ENCODE data around the gene SRPX2. TPM values are rescaled to one million over a fixed set of nuclear protein-coding genes. Genes with fewer than 3 reads are reported as not detected.
A peak's percentile ranks its signal among the peaks of the same experiment; 100 is the strongest.

SRPX2 gene
- total and polyA plus RNA-seq, 2 of the 13 experiments (the other 11 are each of a cell fraction or from before 2014, with no cell fraction given): 1.5 to 6.7 TPM

GRCh38 chrX:100615005-100615404 is 29.0 kb upstream of the SRPX2 start:
- no peaks in the 10 kb centered on the region for H3K79me2 ChIP-seq (ENCODE audit: insufficient read depth, low read length)
- no peak overlapping the region for H3K9ac ChIP-seq (ENCODE audit: insufficient read depth, low read depth, low read length)
- intact Hi-C loops (cut with micrococcal nuclease; ENCODE audit: unreplicated experiment) (loop anchor here (2.0 kb wide), 1 partner anchor 102 kb away; no protein-coding TSS in a partner anchor), in situ Hi-C loops (cut with HindIII; ENCODE audit: extremely low pct_ligation_motif_present, low pct_unique_long_range_greater_than_20kb) (no loop called here)
- ChIA-PET CTCF (ENCODE audit: low intra/inter-chr PET ratio, low total read pairs) (interaction anchor here (1.0 kb wide), 1 partner anchor 154 kb away, joined by 6 read pairs; no protein-coding TSS in a partner anchor), POLR2A (interaction anchor here (1.2 kb wide), 2 partner anchors 21 to 34 kb away, joined by 4 to 11 read pairs; partner anchors contain the start of gene TSPAN6)
- TF ChIP-seq SMC3 (IDR thresholded peaks at IDR 0.05; ENCODE audit: low read length): peak; percentile 6; the same call in 1 of the 2 replicates
- TF ChIP-seq RELA (CRISPR knock-in tag; IDR thresholded peaks at IDR 0.05): no peak
- TF ChIP-seq STAG1 (CRISPR knock-in tag; IDR thresholded peaks at IDR 0.05): 0 out of 2 replicates have a peak, but pooled peaks have one; percentile 17
- TF ChIP-seq RERE (CRISPR knock-in tag; IDR thresholded peaks at IDR 0.05; ENCODE audit: low read depth): no peak
- peak; percentile 50 for TF ChIP-seq CTCF (CRISPR knock-in tag; IDR thresholded peaks at IDR 0.05)
- H3K36me3 ChIP-seq (replicated peaks in 1 of 2; ENCODE audit: control insufficient read depth in 1 of 2, insufficient read depth in 2 of 2, low read length in 2 of 2): no peaks in the 10 kb centered on the region
- H2AFZ ChIP-seq (ENCODE audit: low read length): no peak overlapping the region
- FAIRE-seq (peak; percentile 67), ATAC-seq (peak; percentile 79), DNase-seq (ENCODE audit: low spot score) (peak; percentile 57)
- H3K4me3 ChIP-seq (replicated peaks in 1 of 3; ENCODE audit: insufficient read depth in 1 of 3, low read depth in 2 of 3, low read length in 3 of 3): no peak overlapping the region
- H3K27me3 ChIP-seq (ENCODE audit: control insufficient read depth in 1 of 2, insufficient read depth in 2 of 2, low read length in 2 of 2): no peaks in the 10 kb centered on the region
- no peak overlapping the region for H3K4me2 ChIP-seq (ENCODE audit: low read depth, low read length)
- H4K20me1 ChIP-seq (ENCODE audit: insufficient read depth, low read length): no peaks in the 10 kb centered on the region
- no peak overlapping the region for H3K27ac ChIP-seq (ENCODE audit: extremely low read length, insufficient read depth, low read length)
- WGBS (ENCODE audit: low lambda C conversion rate): 31% methylated on average over 2 of the region's 3 CpGs
- H3K4me1 ChIP-seq (ENCODE audit: insufficient read depth, low read length): peaks cover 8% of the 10 kb centered on the region; the same call in 1 of the 2 replicates
- no TSS peak for BruUV-seq (replicated peaks)
- H3K9me3 ChIP-seq (ENCODE audit: low read length): no peaks in the 10 kb centered on the region
